Measurements from ENCODE around the gene BTN1A1. TPM values are rescaled to one million over a fixed set of nuclear protein-coding genes. Genes with fewer than 3 reads are reported as not detected.

The BTN1A1 gene
- total RNA-seq, 1 donor from 2014 or later = not detected

DNA sequence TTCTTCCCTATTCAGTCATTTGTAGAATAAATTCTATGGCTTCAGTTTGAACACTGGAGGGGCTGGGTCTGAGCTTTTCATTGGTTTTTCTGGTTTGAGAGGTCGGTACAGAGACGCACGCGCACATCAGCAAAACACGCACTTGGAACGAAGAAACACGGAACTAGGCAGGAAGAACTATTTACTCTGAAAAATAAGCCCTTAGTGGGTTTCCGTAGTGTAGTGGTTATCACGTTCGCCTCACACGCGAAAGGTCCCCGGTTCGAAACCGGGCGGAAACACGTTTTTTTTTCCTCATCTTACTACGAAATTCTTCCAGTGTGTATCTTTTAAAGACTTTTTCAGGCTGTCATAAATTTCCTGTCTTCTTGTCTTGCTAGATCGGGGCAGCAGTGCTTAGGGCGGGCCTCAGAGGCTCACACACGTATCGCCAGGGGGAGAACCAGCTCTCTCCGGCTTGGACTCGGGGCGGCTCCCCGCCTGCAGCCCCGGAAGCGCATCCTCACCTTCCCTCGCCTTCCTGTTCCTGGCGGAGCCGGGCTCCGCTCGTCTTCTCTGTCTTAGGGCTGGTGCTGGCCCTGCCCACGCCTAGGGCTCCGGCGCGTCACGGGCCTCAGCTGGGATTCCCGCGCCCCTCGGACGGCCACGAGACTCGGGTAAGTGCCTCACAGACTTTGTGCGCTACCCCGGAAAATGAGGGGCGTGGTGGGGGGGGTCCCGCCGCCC, 37.9 kb downstream of the BTN1A1 start, which contains the start of gene HMGN4:
HMGN4 (plus strand) TSS at position 521 of the 726 bp plus-strand sequence. CDS start 6,841 bp downstream, outside the sequence.
- peak; percentile 94 for DNase-seq (ENCODE audit: extremely low spot score, unreplicated experiment)
- H3K36me3 Mint-ChIP-seq (ENCODE audit: unreplicated experiment) = peaks cover 9% of the 10 kb centered on the region
- no peaks in the 10 kb centered on the region for H3K27me3 Mint-ChIP-seq (ENCODE audit: unreplicated experiment)
- peak within 1 kb of the TSS; percentile 100 for H3K27ac Mint-ChIP-seq (ENCODE audit: unreplicated experiment)
- no peaks in the 10 kb centered on the region for H3K9me3 Mint-ChIP-seq (ENCODE audit: unreplicated experiment)
- TF ChIP-seq, protein P1, sequence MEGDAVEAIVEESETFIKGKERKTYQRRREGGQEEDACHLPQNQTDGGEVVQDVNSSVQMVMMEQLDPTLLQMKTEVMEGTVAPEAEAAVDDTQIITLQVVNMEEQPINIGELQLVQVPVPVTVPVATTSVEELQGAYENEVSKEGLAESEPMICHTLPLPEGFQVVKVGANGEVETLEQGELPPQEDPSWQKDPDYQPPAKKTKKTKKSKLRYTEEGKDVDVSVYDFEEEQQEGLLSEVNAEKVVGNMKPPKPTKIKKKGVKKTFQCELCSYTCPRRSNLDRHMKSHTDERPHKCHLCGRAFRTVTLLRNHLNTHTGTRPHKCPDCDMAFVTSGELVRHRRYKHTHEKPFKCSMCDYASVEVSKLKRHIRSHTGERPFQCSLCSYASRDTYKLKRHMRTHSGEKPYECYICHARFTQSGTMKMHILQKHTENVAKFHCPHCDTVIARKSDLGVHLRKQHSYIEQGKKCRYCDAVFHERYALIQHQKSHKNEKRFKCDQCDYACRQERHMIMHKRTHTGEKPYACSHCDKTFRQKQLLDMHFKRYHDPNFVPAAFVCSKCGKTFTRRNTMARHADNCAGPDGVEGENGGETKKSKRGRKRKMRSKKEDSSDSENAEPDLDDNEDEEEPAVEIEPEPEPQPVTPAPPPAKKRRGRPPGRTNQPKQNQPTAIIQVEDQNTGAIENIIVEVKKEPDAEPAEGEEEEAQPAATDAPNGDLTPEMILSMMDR (IDR thresholded peaks at IDR 0.05) = no peak
- H3K4me3 Mint-ChIP-seq (ENCODE audit: unreplicated experiment) = peak within 1 kb of the TSS; percentile 90
- H3K4me1 Mint-ChIP-seq (ENCODE audit: unreplicated experiment) = peaks cover 51% of the 10 kb centered on the region

DNA sequence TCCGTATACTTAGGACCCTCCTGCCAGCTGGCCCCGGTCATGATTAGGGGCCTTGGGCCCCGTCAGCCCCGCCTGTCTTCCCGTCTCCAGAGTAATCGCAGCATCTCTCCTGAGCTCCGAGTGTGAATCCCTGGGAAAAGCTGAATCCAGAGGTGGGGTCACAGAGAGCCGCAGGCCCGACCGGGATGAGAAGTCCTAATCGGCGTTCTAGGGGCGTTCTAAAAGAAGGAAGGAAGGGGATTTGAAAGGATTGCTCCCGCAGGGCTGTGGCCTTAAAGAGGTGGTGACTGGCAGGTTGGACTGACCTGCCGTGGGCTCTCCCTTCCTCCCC, 38.4 kb downstream of the BTN1A1 start:
- Mint-ChIP-seq H3K27me3 (ENCODE audit: unreplicated experiment) (no peaks in the 10 kb centered on the region), H3K27ac (ENCODE audit: unreplicated experiment) (peak overlapping the region; percentile 100), H3K9me3 (ENCODE audit: unreplicated experiment) (no peaks in the 10 kb centered on the region), H3K4me3 (ENCODE audit: unreplicated experiment) (peak overlapping the region; percentile 90), H3K36me3 (ENCODE audit: unreplicated experiment) (peaks cover 9% of the 10 kb centered on the region), H3K4me1 (ENCODE audit: unreplicated experiment) (peaks cover 49% of the 10 kb centered on the region)
- no peak for DNase-seq (ENCODE audit: extremely low spot score, unreplicated experiment)
- TF ChIP-seq, protein P1 (IDR thresholded peaks at IDR 0.05) = no peak

DNA sequence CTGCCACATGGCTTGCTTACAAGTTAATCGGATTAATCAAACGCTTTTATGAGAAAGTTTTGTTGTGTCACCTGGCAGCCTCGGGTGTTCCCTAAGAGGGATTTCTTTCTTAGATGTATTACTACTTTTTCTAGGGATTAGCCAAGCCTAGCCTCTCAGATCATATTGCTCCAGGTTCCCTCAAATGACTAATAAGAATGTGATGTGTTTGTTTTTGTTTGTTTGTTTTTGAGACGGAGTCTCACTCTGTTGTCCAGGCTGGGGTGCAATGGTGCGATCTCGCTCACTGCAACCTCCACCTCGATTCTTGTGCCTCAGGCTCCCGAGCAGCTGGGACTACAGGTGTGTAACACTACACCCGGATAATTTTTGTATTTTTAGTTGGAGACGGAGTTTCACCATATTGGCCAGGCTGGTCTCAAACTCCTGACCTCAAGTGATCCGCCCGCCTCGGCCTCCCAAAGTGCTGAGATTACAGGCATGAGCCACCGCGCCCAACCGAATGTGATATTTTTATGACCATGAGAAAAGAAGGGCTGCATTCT, 39.0 kb downstream of the BTN1A1 start:
- Mint-ChIP-seq H3K4me3 (ENCODE audit: unreplicated experiment) (peak overlapping the region; percentile 90), H3K9me3 (ENCODE audit: unreplicated experiment) (no peaks in the 10 kb centered on the region), H3K4me1 (ENCODE audit: unreplicated experiment) (peaks cover 47% of the 10 kb centered on the region), H3K36me3 (ENCODE audit: unreplicated experiment) (peaks cover 13% of the 10 kb centered on the region), H3K27me3 (ENCODE audit: unreplicated experiment) (no peaks in the 10 kb centered on the region), H3K27ac (ENCODE audit: unreplicated experiment) (peak overlapping the region; percentile 100)
- DNase-seq (ENCODE audit: extremely low spot score, unreplicated experiment) = no peak
- TF ChIP-seq, protein P1 (IDR thresholded peaks at IDR 0.05) = no peak

DNA sequence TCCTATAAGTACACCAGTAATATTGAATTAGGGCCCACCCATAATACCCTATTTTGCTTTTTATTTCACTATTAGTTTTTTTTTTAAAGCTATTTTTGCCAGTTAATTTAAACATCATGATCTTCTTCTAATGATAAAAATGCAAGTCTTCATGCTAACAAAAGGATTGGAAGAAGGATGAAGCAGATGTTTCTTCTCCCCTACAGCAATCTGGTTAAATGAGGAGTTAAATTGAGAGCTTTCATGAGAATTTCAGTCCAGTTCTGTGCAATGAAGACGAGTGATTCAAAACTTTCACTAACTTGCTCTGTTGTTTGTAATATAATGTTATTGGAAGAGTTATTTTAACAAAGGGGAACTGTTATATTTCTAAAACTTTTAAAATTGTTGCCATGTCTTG, 41.5 kb downstream of the BTN1A1 start:
- peak overlapping the region; percentile 14 for H3K27ac Mint-ChIP-seq (ENCODE audit: unreplicated experiment)

DNA sequence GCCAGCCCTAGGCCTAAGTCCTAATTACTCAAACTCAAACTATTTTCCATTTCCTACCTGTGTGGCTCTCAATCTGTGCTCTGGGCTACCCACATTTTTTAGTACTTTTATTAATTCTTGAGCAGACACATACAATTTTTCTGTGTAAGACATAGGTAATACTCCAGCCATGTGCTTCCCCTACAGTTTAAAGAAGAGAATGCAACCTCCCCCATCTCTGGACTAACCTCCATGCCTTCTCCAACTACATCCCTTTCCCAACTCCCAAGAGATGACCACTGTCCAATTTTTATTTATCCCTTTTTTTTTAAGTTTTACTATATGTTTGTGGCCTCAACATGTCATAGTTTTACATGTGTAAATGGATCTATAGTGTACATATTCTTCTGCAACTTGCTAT, 43.9 kb downstream of the BTN1A1 start:
- TF ChIP-seq, protein P1 (IDR thresholded peaks at IDR 0.05) = peak; percentile 47
- Mint-ChIP-seq H3K4me1 (ENCODE audit: unreplicated experiment) (peaks cover 26% of the 10 kb centered on the region), H3K9me3 (ENCODE audit: unreplicated experiment) (no peaks in the 10 kb centered on the region), H3K4me3 (ENCODE audit: unreplicated experiment) (no peak overlapping the region), H3K27me3 (ENCODE audit: unreplicated experiment) (no peaks in the 10 kb centered on the region), H3K27ac (ENCODE audit: unreplicated experiment) (no peak overlapping the region), H3K36me3 (ENCODE audit: unreplicated experiment) (peaks cover 34% of the 10 kb centered on the region)
- no peak for DNase-seq (ENCODE audit: extremely low spot score, unreplicated experiment)

More for the DNA sequence above, 41.5 kb downstream of the BTN1A1 start:
- H3K27me3 Mint-ChIP-seq (ENCODE audit: unreplicated experiment) = no peaks in the 10 kb centered on the region
- no peak for DNase-seq (ENCODE audit: extremely low spot score, unreplicated experiment)
- H3K4me3 Mint-ChIP-seq (ENCODE audit: unreplicated experiment) = no peak overlapping the region
- TF ChIP-seq, protein P1 (IDR thresholded peaks at IDR 0.05) = no peak
- H3K4me1 Mint-ChIP-seq (ENCODE audit: unreplicated experiment) = peaks cover 36% of the 10 kb centered on the region
- peaks cover 33% of the 10 kb centered on the region for H3K36me3 Mint-ChIP-seq (ENCODE audit: unreplicated experiment)
- H3K9me3 Mint-ChIP-seq (ENCODE audit: unreplicated experiment) = no peaks in the 10 kb centered on the region
